ENCODE results near the gene PDCD11. TPM values are rescaled to one million over a fixed set of nuclear protein-coding genes. Genes with fewer than 3 reads are reported as not detected.
"Not testable (repeated sequence)": the region's sequence is repeated elsewhere in the genome, so short reads cannot be mapped to it uniquely, and the experiment has no call there.

PDCD11 gene
- total RNA-seq, 1 donor, result 35.0 TPM

GRCh38 chr10:103470761-103471653, 74.6 kb downstream of the PDCD11 start:
- peak in 2 of 3 donors; percentile 94 to 96 for DNase-seq (ENCODE audit: low read depth in 2 of 3, low spot score in 2 of 3)

GRCh38 chr10:103472005-103472404, 75.6 kb downstream of the PDCD11 start:
- no peak for DNase-seq (ENCODE audit: low read depth in 2 of 3, low spot score in 2 of 3)

- DNase-seq (ENCODE audit: low read depth in 2 of 3, low spot score in 2 of 3), result no peak
These were observed 76.8 kb downstream of the PDCD11 start for GRCh38 chr10:103473261-103473671.

- no peak for DNase-seq (ENCODE audit: low read depth in 2 of 3, low spot score in 2 of 3)
These were observed 77.7 kb downstream of the PDCD11 start for GRCh38 chr10:103474077-103474476.

GRCh38 chr10:103475437-103475836, 79.0 kb downstream of the PDCD11 start:
- no peak for DNase-seq (ENCODE audit: low read depth in 2 of 3, low spot score in 2 of 3)

- DNase-seq (ENCODE audit: low read depth in 2 of 3, low spot score in 2 of 3), result peak in 2 of 3 donors; percentile 53 to 57
These were observed 79.8 kb downstream of the PDCD11 start for GRCh38 chr10:103476046-103476768.

GRCh38 chr10:103478671-103479070, 82.2 kb downstream of the PDCD11 start:
- DNase-seq (ENCODE audit: low read depth in 2 of 3, low spot score in 2 of 3), result no peak

GRCh38 chr10:103479135-103479534, 82.7 kb downstream of the PDCD11 start, which contains the start of gene CALHM3:
CALHM3 (minus strand) TSS chr10:103479240; CDS start chr10:103479032, 208 bp downstream.
- DNase-seq (ENCODE audit: low read depth in 2 of 3, low spot score in 2 of 3), result no peak

- no peak for DNase-seq (ENCODE audit: low read depth in 2 of 3, low spot score in 2 of 3)
These were observed 84.1 kb downstream of the PDCD11 start for GRCh38 chr10:103480521-103480920.

- DNase-seq (ENCODE audit: low read depth in 2 of 3, low spot score in 2 of 3), result peak; percentile 23 to 88 (median 71)
These were observed 85.6 kb downstream of the PDCD11 start for GRCh38 chr10:103481974-103482531.

GRCh38 chr10:103486635-103487409, 90.4 kb downstream of the PDCD11 start:
- not testable (repeated sequence) for DNase-seq (ENCODE audit: low read depth in 2 of 3, low spot score in 2 of 3)

GRCh38 chr10:103487410-103487708, 90.9 kb downstream of the PDCD11 start:
- no peak for DNase-seq (ENCODE audit: low read depth in 2 of 3, low spot score in 2 of 3)

GRCh38 chr10:103490986-103491314, 94.5 kb downstream of the PDCD11 start:
- DNase-seq (ENCODE audit: low read depth in 2 of 3, low spot score in 2 of 3), result no peak

GRCh38 chr10:103491729-103492364, 95.4 kb downstream of the PDCD11 start:
- no peak for DNase-seq (ENCODE audit: low read depth in 2 of 3, low spot score in 2 of 3)

GRCh38 chr10:103492655-103493261, 96.3 kb downstream of the PDCD11 start:
- no peak for DNase-seq (ENCODE audit: low read depth in 2 of 3, low spot score in 2 of 3)

GRCh38 chr10:103493362-103493915, 97.0 kb downstream of the PDCD11 start, which contains the start of gene NEURL1:
NEURL1 (plus strand) TSS chr10:103493705; CDS start chr10:103494388, 683 bp downstream.
- peak in 1 of 3 donors; percentile 46 for DNase-seq (ENCODE audit: low read depth in 2 of 3, low spot score in 2 of 3)

- DNase-seq (ENCODE audit: low read depth in 2 of 3, low spot score in 2 of 3), result no peak
These were observed 97.8 kb downstream of the PDCD11 start for GRCh38 chr10:103493916-103494877.

GRCh38 chr10:103495321-103495720, 98.9 kb downstream of the PDCD11 start:
- no peak for DNase-seq (ENCODE audit: low read depth in 2 of 3, low spot score in 2 of 3)
